ENCODE results near the gene AP5Z1. TPM values are rescaled to one million over a fixed set of nuclear protein-coding genes. Genes with fewer than 3 reads are reported as not detected.

The AP5Z1 gene
- polyA plus RNA-seq, 3 donors from 2014 or later: 36.7 to 64.2 (median 50.6) TPM

DNA sequence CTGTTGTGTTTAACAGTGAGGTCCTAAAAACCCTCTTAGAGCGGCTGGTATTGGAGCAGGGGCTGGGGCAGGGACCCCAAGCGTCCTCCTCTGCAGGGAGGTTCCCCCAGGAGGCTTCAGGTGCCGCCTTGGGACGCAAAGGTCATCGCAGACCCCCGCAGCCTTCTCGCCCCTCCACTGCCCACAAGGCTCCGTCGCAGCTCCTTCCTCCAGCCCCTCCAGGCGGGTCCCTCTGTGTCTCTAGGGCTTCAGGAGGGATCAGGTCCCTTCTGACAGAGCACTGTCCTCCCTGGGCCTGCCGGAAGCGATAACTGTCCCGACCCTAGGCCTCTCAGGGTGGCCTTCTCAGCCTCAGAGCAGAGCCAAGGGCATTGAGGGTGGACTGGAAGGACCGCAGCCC is 26.1 kb upstream of the AP5Z1 start:
- peaks cover 51 to 60% of the 10 kb centered on the region in 2 donors for H3K4me1 Mint-ChIP-seq
- H3K27me3 Mint-ChIP-seq (ENCODE audit: low read depth in 3 of 3): peaks cover 0 to 11% (median 7%) of the 10 kb centered on the region in 3 donors
- peak overlapping the region in 1 of 5 donors; percentile 15 for H3K4me3 Mint-ChIP-seq
- DNase-seq: no peak
- peak overlapping the region in 5 of 6 donors; percentile 39 to 95 (median 77) for H3K27ac Mint-ChIP-seq
- H3K9me3 Mint-ChIP-seq: no peaks in the 10 kb centered on the region
- H3K36me3 Mint-ChIP-seq: peaks cover 0 to 4% (median 3%) of the 10 kb centered on the region in 3 donors

DNA sequence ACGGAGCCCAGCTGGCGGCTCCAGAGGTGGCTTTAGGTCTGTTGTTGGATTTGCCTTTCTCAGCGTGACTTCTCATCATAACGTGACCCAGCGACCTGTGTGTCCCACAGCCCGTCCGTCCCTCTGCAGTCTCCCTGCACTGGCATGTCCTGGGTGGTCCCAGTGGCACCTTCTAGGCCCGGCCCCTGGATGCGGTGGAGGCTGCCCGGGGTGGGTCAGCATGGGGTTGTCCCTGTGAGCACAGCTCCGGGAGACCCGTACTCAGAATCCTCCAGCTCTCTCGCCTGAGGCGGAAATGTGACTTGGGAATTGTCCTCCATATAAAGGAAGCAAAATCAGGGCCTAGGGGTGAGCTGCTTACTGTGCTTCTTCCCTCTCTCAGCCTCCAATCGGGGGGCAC is 25.6 kb upstream of the AP5Z1 start:
- H3K27ac Mint-ChIP-seq: no peak overlapping the region
- H3K9me3 Mint-ChIP-seq: no peaks in the 10 kb centered on the region
- DNase-seq: no peak
- H3K36me3 Mint-ChIP-seq: peaks cover 0 to 4% (median 3%) of the 10 kb centered on the region in 3 donors
- H3K4me3 Mint-ChIP-seq: no peak overlapping the region
- peaks cover 0 to 11% (median 7%) of the 10 kb centered on the region in 3 donors for H3K27me3 Mint-ChIP-seq (ENCODE audit: low read depth in 3 of 3)
- peaks cover 48 to 56% of the 10 kb centered on the region in 2 donors for H3K4me1 Mint-ChIP-seq

DNA sequence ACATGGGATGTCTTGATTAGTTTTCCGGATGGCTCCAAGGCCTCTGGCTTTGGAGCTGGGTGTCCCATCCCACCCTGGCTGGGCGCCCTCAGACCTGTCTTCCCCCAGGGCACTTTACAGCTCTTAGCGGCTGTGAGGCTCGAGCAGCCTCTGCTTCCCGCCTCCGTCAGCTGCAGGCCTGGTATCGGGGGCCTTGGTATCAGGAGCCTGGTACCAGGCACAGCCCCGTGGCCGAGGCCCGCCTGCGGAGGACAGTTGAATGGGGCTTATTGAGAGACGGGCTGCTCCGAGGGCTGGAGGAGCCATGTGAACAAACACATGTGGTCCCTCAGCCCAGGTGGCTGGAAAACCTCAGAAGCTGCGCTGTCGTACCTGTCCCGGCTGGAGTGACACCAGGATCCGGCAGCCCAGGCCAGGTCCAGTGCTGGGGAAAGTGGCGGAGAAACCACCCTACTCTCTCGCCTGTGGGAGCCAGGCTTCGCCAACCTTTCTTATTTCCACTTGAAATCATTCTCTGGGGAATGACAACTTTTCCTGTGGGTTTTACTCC is 23.9 kb upstream of the AP5Z1 start:
- Mint-ChIP-seq H3K4me1 (peaks cover 33 to 39% of the 10 kb centered on the region in 2 donors), H3K4me3 (no peak overlapping the region), H3K27me3 (ENCODE audit: low read depth in 3 of 3) (peaks cover 0 to 2% (median 0%) of the 10 kb centered on the region in 3 donors), H3K36me3 (peaks cover 0 to 4% (median 3%) of the 10 kb centered on the region in 3 donors), H3K27ac (no peak overlapping the region), H3K9me3 (no peaks in the 10 kb centered on the region)
- DNase-seq: no peak

DNA sequence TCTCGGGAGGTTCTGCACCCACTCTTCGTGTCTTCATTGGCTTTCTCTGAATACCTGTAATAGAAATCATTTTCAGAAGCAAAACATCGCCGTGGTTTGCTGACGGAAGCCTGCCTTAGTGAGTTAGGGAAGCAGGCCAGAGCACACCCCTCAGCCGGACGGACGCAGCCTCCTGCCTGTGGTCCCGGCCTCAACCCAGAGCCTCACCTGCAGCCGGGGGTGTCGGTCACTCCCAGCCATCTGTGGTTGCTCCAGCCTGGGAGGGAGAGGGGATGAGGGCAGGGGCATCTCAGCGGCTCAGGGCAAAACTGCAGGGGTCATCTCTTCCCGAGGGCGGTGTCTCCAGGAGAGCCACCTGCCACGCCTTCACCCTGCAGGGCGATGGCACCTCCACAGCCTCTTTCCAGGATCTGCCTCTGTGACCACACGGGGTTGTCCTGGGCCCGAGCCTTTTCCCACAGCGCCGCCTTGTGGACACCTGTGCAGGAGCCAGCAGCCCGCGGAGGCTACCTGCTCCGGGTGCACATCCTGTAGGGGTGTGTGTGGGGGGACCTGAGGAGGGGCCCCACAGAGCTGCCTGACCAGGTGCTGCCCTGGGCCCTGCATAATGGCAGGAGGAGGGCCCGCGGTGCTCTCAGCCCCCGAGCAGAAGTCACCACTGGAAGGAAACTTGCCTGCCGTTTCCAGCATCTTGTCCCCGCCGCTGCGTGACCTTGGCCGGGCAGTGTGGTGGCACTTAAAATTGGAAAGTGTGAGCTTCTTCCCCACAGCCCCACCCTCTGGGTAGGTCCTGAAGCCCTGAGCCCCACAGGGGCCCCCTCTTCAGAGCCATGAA is 21.6 kb upstream of the AP5Z1 start:
- peaks cover 0 to 2% (median 0%) of the 10 kb centered on the region in 3 donors for H3K27me3 Mint-ChIP-seq (ENCODE audit: low read depth in 3 of 3)
- H3K36me3 Mint-ChIP-seq: no peaks in the 10 kb centered on the region
- no peak overlapping the region for H3K27ac Mint-ChIP-seq
- no peaks in the 10 kb centered on the region for H3K9me3 Mint-ChIP-seq
- H3K4me3 Mint-ChIP-seq: no peak overlapping the region
- peaks cover 13 to 15% of the 10 kb centered on the region in 2 donors for H3K4me1 Mint-ChIP-seq
- peak; percentile 70 to 72 (median 72) for DNase-seq

DNA sequence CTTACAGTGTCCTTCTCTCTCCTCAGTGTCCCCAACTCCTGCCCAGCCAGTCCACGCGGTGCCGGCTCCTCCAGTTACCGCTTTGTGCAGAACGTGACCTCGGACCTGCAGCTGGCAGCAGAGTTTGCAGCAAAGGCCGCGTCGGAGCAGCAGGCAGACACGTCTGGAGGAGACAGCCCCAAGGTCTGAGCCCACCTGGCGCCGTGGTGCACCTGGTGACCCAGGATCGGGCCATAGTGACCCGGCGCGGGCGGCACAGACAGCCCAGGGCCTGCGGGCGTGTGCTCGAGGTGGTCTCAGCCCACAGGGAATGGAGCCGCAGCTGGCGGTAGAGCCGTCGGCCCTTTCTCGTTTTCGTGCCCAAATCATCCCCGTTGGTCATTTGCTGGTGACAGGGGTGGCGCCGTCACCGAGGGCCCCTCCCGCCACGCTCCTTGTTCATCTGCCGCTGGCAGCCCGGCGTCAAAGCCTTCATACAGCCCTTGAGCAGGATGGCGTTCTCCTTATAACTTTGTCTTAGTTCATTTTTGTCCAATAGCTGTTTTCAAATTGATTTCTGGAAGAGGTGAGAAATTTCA is 20.9 kb upstream of the AP5Z1 start:
- Mint-ChIP-seq H3K4me1 (peaks cover 10 to 11% of the 10 kb centered on the region in 2 donors), H3K27ac (no peak overlapping the region), H3K36me3 (no peaks in the 10 kb centered on the region), H3K4me3 (no peak overlapping the region), H3K27me3 (ENCODE audit: low read depth in 3 of 3) (peaks cover 0 to 2% (median 0%) of the 10 kb centered on the region in 3 donors), H3K9me3 (no peaks in the 10 kb centered on the region)
- no peak for DNase-seq

DNA sequence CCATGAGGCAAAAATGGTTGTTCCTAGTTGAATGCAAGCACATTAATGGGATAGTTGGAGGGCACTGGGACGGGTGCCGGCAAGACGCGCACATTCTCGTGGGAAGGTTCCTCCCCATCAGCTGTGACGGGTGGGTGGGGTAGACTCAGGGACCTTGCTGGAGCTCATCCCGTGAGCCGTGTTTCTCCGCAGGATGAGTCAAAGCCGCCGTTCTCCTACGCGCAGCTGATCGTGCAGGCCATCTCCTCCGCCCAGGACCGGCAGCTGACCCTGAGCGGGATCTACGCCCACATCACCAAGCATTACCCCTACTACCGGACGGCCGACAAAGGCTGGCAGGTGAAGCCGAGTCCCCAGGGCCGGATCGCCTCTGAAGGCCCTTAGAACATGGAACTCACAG is 20.4 kb upstream of the AP5Z1 start:
- no peaks in the 10 kb centered on the region for H3K9me3 Mint-ChIP-seq
- no peak for DNase-seq
- peaks cover 0 to 4% (median 3%) of the 10 kb centered on the region in 3 donors for H3K36me3 Mint-ChIP-seq
- no peak overlapping the region for H3K27ac Mint-ChIP-seq
- H3K4me3 Mint-ChIP-seq: no peak overlapping the region
- peaks cover 10 to 11% of the 10 kb centered on the region in 2 donors for H3K4me1 Mint-ChIP-seq
- peaks cover 0 to 2% (median 0%) of the 10 kb centered on the region in 3 donors for H3K27me3 Mint-ChIP-seq (ENCODE audit: low read depth in 3 of 3)

DNA sequence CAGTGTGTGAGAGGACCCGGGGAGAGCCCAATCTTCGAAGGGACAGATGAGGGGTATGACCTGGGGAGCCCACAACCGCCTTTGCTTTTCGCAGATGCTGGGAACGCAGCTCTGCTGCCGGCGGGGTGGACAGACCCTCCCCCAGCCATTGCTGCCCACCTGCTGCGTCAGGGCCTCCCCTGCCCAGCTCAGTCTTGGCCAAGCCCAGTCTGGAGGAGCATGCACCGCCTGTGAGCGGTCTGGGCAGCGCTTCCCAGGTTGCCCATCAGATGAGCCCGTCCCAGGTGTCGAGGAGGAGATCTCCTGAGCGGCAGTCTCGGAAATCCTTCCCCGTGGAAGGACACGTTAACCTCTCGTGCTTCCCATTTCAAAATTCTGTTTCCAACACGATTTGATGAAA is 17.3 kb upstream of the AP5Z1 start:
- Mint-ChIP-seq H3K9me3 (no peaks in the 10 kb centered on the region), H3K27ac (no peak overlapping the region), H3K4me3 (no peak overlapping the region), H3K4me1 (peaks cover 7 to 8% of the 10 kb centered on the region in 2 donors), H3K36me3 (peaks cover 5 to 15% (median 9%) of the 10 kb centered on the region in 3 donors), H3K27me3 (ENCODE audit: low read depth in 3 of 3) (peaks cover 1 to 2% (median 2%) of the 10 kb centered on the region in 3 donors)
- DNase-seq: no peak

DNA sequence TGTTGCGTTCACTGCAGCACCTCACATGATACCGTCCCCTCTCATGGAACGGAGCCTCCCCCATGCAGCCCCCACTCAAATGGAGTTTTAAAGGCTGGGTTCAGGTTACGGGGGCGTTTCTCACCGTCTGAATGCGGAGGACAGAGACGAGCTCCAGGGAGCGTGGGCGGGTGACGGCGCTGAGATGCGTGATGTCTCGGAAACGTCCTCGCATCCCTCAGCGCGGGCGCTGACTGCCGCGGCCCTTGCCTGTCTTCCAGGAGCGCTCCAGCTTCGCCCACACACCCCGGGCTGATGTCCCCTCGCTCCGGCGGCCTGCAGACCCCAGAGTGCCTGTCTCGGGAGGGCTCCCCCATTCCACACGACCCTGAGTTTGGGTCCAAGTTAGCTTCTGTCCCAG is 16.6 kb upstream of the AP5Z1 start:
- Mint-ChIP-seq H3K27ac (no peak overlapping the region), H3K27me3 (ENCODE audit: low read depth in 3 of 3) (peaks cover 1 to 2% (median 2%) of the 10 kb centered on the region in 3 donors), H3K4me1 (peaks cover under 1 to 3% of the 10 kb centered on the region in 2 donors), H3K9me3 (no peaks in the 10 kb centered on the region), H3K36me3 (peaks cover 5 to 18% (median 9%) of the 10 kb centered on the region in 3 donors), H3K4me3 (no peak overlapping the region)
- DNase-seq: no peak

DNA sequence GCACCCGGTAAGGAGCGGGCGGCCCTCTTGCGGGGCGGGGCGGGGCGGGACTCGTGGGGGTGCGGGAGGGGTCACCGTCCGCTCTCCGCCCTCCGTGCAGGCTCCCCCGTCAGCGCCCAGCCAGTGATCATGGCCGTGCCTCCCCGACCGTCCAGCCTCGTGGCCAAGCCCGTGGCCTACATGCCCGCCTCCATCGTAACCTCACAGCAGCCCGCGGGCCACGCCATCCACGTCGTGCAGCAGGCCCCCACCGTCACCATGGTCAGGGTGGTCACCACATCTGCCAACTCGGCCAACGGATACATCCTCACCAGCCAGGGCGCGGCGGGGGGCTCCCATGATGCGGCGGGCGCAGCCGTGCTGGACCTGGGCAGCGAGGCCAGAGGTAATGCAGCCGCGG is 16.2 kb upstream of the AP5Z1 start:
- H3K9me3 Mint-ChIP-seq: no peaks in the 10 kb centered on the region
- DNase-seq: no peak
- peaks cover 0 to 2% of the 10 kb centered on the region in 2 donors for H3K4me1 Mint-ChIP-seq
- H3K27me3 Mint-ChIP-seq (ENCODE audit: low read depth in 3 of 3): peaks cover 1 to 2% (median 2%) of the 10 kb centered on the region in 3 donors
- no peak overlapping the region for H3K27ac Mint-ChIP-seq
- H3K36me3 Mint-ChIP-seq: peaks cover 5 to 18% (median 9%) of the 10 kb centered on the region in 3 donors
- H3K4me3 Mint-ChIP-seq: no peak overlapping the region

DNA sequence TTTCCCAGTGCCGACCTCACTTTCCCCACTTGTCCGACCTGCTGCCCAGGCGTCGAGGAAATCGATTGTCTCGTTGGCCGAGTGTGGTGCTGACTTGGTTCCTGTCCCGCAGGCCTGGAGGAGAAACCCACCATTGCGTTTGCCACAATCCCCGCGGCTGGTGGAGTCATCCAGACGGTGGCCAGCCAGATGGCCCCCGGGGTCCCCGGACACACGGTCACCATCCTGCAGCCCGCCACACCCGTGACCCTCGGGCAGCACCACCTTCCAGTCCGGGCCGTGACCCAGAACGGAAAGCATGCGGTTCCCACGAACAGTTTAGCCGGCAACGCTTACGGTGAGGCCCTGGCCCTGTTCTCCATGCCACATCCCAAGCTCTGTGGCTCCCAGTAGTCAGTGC is 14.5 kb upstream of the AP5Z1 start:
- no peak for DNase-seq
- no peaks in the 10 kb centered on the region for H3K9me3 Mint-ChIP-seq
- no peak overlapping the region for H3K4me3 Mint-ChIP-seq
- H3K27ac Mint-ChIP-seq: no peak overlapping the region
- H3K36me3 Mint-ChIP-seq: peaks cover 5 to 18% (median 9%) of the 10 kb centered on the region in 3 donors
- H3K4me1 Mint-ChIP-seq: no peaks in the 10 kb centered on the region
- H3K27me3 Mint-ChIP-seq (ENCODE audit: low read depth in 3 of 3): peaks cover 1 to 6% (median 5%) of the 10 kb centered on the region in 3 donors

DNA sequence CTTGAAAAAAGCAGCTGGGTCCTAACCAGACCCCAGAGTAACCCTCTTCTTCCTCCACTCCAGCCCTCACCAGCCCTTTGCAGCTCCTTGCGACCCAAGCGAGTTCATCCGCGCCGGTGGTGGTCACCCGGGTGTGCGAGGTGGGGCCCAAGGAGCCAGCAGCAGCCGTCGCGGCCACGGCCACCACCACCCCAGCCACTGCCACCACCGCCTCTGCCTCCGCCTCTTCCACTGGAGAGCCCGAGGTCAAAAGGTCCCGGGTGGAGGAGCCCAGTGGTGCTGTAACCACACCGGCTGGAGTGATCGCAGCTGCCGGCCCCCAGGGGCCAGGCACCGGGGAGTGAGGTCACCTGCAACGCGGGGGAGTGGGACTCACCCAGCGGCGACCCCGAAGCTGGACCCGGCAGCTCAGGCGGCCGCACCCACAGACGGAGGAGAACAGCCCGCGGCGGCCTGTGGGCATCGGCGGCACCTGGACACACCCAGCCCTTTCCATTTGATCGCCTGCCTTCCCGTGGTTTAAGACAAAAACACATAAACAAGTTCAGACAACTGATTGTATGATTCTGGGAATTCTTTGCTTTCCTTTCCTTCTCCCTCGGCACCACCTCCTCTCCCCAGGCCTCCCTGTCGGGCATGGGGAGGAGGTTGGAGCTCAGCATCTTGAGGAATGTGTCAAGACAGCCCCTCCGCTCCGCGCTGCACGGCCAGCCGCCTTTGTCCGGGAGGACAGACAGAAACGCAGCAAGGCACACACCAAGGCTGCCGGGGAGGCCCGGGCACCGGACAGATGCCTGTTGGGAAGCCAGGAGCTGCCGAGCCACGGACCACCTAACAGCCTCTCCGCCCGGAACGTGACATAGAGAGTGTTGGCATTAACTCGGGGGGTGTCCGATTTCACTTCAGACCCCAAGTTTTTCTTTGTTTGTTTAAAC is 13.0 kb upstream of the AP5Z1 start:
- H3K4me3 Mint-ChIP-seq: no peak overlapping the region
- peaks cover 1 to 10% (median 4%) of the 10 kb centered on the region in 3 donors for H3K27me3 Mint-ChIP-seq (ENCODE audit: low read depth in 3 of 3)
- H3K36me3 Mint-ChIP-seq: peaks cover 5 to 18% (median 9%) of the 10 kb centered on the region in 3 donors
- H3K4me1 Mint-ChIP-seq: no peaks in the 10 kb centered on the region
- no peak for DNase-seq
- H3K9me3 Mint-ChIP-seq: no peaks in the 10 kb centered on the region
- peak overlapping the region in 1 of 6 donors; percentile 59 for H3K27ac Mint-ChIP-seq

DNA sequence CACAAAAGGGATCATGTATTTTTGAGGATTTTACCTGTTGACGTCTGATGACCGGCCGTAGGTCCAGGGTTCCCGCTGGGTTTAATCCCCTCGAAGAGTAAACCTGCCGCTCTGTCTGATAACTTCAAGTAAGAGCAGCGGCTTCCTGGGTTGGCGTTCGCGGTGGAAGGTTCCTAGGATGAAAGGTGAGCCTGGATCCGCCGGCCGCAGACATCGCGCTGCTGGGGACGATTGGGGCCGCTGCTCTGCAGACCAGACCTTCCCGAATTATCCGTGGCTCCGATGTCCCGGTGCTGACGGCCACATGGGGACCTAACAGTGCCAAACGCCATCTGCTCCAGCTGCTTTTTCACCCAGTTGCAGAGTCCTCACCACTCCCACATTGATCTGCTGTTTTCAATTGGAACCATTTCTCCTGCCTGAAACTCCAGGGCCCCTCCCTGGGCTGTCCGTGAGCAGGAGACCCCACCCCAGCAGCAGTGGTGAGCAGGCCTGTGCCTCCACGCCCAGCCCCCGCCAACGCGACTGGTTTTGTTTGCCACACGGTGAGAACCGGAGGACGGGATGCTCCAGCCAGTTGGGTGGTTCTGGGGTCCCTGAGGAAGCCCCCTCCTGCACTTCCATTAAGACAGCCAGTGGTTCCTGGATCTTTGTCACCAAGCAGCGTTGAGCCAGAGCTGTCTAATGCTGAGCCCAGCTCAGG is 12.2 kb upstream of the AP5Z1 start:
- peaks cover 5 to 20% (median 9%) of the 10 kb centered on the region in 3 donors for H3K36me3 Mint-ChIP-seq
- H3K4me3 Mint-ChIP-seq: no peak overlapping the region
- no peaks in the 10 kb centered on the region for H3K9me3 Mint-ChIP-seq
- H3K27ac Mint-ChIP-seq: no peak overlapping the region
- peaks cover 1 to 10% (median 6%) of the 10 kb centered on the region in 3 donors for H3K27me3 Mint-ChIP-seq (ENCODE audit: low read depth in 3 of 3)
- no peak for DNase-seq
- H3K4me1 Mint-ChIP-seq: no peaks in the 10 kb centered on the region

DNA sequence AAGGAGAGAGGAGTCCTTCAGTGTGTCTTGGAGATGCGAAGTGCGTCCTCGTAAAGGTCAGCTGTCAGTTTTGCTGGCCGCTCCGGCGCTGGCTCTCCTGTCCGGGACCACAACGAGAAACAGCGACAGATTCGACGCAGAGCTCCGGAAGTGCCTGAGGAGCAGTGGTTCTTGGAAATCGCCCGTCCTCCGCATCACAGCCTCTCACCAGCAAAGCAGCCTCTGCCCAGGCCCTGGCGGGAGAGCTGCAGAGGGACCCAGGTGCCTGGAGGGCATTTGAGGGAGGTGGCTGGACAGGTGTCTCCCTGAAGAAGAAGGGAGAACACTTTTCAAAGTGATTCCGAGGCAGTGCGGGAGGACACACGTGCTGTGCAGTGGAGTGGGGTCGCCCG is 11.6 kb upstream of the AP5Z1 start:
- Mint-ChIP-seq H3K27me3 (ENCODE audit: low read depth in 3 of 3) (peaks cover 1 to 10% (median 6%) of the 10 kb centered on the region in 3 donors), H3K4me1 (no peaks in the 10 kb centered on the region), H3K27ac (no peak overlapping the region), H3K9me3 (no peaks in the 10 kb centered on the region), H3K4me3 (no peak overlapping the region), H3K36me3 (peaks cover 5 to 20% (median 9%) of the 10 kb centered on the region in 3 donors)
- DNase-seq: no peak

Data from immature natural killer cell (primary cell).